DOHH2 (cell line): Measurements from ENCODE around the gene TLE3.

Experiments
- H3F3A ChIP-seq: fragments of 200-600 bp; sonication (generic), shearing (Covaris generic); 2 replicates; pipeline ENCODE4 v1.6.0; 2016; ENCODE audit warnings: antibody characterized with exemption, mild to moderate bottlenecking; ENCODE audit not compliant: control insufficient read depth, insufficient read depth
- H3K27ac ChIP-seq: fragments of 200-600 bp; sonication (generic); 2 replicates; pipeline ENCODE4 v1.5.1; 2014; ENCODE audit warnings: low read depth, mild to moderate bottlenecking, low read length, moderate library complexity
- H3K27me3 ChIP-seq: fragments of 200-600 bp; sonication (generic); 2 replicates; pipeline ENCODE4 v1.6.1; 2014; ENCODE audit warnings: mild to moderate bottlenecking, low read length, mixed read lengths; ENCODE audit not compliant: control insufficient read depth
- H3K36me3 ChIP-seq: fragments of 200-600 bp; sonication (generic); 2 replicates; pipeline ENCODE4 v1.6.1; 2014; ENCODE audit warnings: mild to moderate bottlenecking, low read length, moderate library complexity, mixed read lengths; ENCODE audit not compliant: control insufficient read depth
- H3K4me1 ChIP-seq: fragments of 200-600 bp; sonication (generic); 2 replicates; pipeline ENCODE4 v1.6.1; 2014; ENCODE audit warnings: mild to moderate bottlenecking, low read length, mixed read lengths; ENCODE audit not compliant: control insufficient read depth
- H3K4me2 ChIP-seq: fragments of 200-600 bp; sonication (generic); 2 replicates; pipeline ENCODE4 v1.6.0; 2014; ENCODE audit warnings: mild to moderate bottlenecking, low read length, moderate library complexity
- H3K4me3 ChIP-seq: fragments of 200-600 bp; sonication (generic); 2 replicates; pipeline ENCODE4 v1.5.1; 2014; ENCODE audit warnings: mild to moderate bottlenecking, low read length, mixed read lengths
- H3K79me2 ChIP-seq: fragments of 200-600 bp; sonication (generic); 2 replicates; pipeline ENCODE4 v1.6.1; 2014; ENCODE audit warnings: mild to moderate bottlenecking, low read length, mixed read lengths; ENCODE audit not compliant: control insufficient read depth
- H3K9me2 ChIP-seq: fragments of 200-600 bp; sonication (generic); replicated peaks from 2 replicates; pipeline ENCODE4 v1.6.1; 2014; ENCODE audit warnings: mild to moderate bottlenecking, low read length, mixed read lengths; ENCODE audit not compliant: control insufficient read depth
- H3K9me3 ChIP-seq: fragments of 200-600 bp; sonication (generic); 2 replicates; pipeline ENCODE4 v1.6.1; 2014; ENCODE audit warnings: antibody characterized with exemption, low read length, mixed read lengths; ENCODE audit not compliant: control insufficient read depth, insufficient read depth
- H4K20me1 ChIP-seq: fragments of 200-600 bp; sonication (generic); 2 replicates; pipeline ENCODE4 v1.6.0; 2014; ENCODE audit warnings: low read depth, mild to moderate bottlenecking, antibody characterized with exemption, low read length, moderate library complexity; ENCODE audit not compliant: control insufficient read depth, insufficient read depth
- EZH2phosphoT487 ChIP-seq: fragments of 200-600 bp; sonication (generic); IDR thresholded peaks from 2 replicates; pipeline ENCODE4 v1.6.1; 2017; ENCODE audit warnings: borderline replicate concordance, mild to moderate bottlenecking, antibody characterized with exemption, low read length, moderate library complexity, mixed read lengths
- TF ChIP-seq, protein P1 (sequence below): fragments of 200-600 bp; sonication (generic); IDR thresholded peaks from one replicate; pipeline ENCODE4 v1.5.1; 2014; ENCODE audit warnings: antibody characterized with exemption, mild to moderate bottlenecking, low read depth, low read length; ENCODE audit not compliant: poor library complexity, severe bottlenecking

Gene TLE3

DNA sequence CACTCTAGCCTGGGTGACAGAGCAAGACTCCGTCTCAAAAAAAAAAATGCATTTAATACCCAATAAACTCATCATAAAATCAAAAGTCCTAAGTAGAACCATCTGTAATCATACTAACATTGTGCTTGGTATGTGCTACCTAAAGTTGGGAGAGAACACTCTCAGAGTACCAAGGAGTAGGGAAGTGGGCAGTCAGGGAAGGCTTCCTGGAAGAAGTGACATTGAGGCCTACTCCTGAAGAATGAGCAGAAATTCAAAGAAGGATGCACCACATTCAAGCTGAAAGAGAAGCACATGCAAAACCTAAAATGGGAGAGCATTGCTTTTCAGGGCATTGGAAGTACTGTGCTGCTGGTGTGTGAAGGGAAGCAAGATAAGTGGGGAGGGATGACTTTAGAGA is 54.1 kb downstream of the TLE3 start:
- H3K4me3 ChIP-seq = no peak overlapping the region
- no peaks in the 10 kb centered on the region for H3K9me2 ChIP-seq
- no peaks in the 10 kb centered on the region for H3K9me3 ChIP-seq
- H3K36me3 ChIP-seq = no peaks in the 10 kb centered on the region
- no peaks in the 10 kb centered on the region for H3K79me2 ChIP-seq
- H3F3A ChIP-seq = peaks cover 4% of the 10 kb centered on the region; the same call in 1 of the 2 replicates
- no peaks in the 10 kb centered on the region for H3K27me3 ChIP-seq
- H3K4me1 ChIP-seq = peaks cover 19% of the 10 kb centered on the region
- H3K27ac ChIP-seq = no peak overlapping the region
- H4K20me1 ChIP-seq = no peaks in the 10 kb centered on the region
- H3K4me2 ChIP-seq = no peak overlapping the region
- TF ChIP-seq EZH2phosphoT487 = no peak
- TF ChIP-seq, protein P1, sequence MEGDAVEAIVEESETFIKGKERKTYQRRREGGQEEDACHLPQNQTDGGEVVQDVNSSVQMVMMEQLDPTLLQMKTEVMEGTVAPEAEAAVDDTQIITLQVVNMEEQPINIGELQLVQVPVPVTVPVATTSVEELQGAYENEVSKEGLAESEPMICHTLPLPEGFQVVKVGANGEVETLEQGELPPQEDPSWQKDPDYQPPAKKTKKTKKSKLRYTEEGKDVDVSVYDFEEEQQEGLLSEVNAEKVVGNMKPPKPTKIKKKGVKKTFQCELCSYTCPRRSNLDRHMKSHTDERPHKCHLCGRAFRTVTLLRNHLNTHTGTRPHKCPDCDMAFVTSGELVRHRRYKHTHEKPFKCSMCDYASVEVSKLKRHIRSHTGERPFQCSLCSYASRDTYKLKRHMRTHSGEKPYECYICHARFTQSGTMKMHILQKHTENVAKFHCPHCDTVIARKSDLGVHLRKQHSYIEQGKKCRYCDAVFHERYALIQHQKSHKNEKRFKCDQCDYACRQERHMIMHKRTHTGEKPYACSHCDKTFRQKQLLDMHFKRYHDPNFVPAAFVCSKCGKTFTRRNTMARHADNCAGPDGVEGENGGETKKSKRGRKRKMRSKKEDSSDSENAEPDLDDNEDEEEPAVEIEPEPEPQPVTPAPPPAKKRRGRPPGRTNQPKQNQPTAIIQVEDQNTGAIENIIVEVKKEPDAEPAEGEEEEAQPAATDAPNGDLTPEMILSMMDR = no peak

DNA sequence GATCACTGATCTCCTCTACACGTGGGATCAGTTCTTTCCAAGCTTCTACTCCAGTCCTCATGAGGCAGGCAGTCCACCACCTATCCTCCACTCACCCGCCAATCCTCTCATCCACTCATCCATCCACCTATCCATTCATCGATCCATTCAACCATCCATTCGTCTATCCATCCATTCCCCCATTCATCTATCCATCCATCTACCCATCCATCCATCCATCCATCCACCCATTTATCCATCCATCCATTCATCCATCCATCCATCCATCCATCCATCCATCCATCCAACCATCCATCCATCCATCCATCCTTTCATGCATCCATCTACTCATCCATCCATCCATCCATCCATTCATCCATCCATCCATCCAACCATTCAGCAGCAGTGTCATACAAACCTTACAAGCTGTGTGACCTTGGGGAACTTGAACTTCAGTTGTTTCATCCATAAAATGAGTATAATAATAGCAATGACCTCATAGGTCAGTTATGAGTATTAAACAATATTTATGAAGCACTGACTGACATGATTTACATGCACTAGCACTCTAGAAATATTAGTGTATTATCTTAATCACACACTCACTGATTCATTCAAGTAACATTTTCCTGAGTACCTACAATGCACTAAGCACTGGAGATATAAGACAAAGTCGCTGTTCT is 55.0 kb downstream of the TLE3 start:
- H3K79me2 ChIP-seq = no peaks in the 10 kb centered on the region
- peaks cover 5% of the 10 kb centered on the region for H3F3A ChIP-seq
- peaks cover 28% of the 10 kb centered on the region for H3K4me1 ChIP-seq
- no peaks in the 10 kb centered on the region for H3K36me3 ChIP-seq
- no peak for TF ChIP-seq EZH2phosphoT487
- TF ChIP-seq, protein P1 = no peak
- H3K4me3 ChIP-seq = no peak overlapping the region
- H3K9me2 ChIP-seq = no peaks in the 10 kb centered on the region
- H3K4me2 ChIP-seq = no peak overlapping the region
- H3K27me3 ChIP-seq = no peaks in the 10 kb centered on the region
- no peaks in the 10 kb centered on the region for H4K20me1 ChIP-seq
- no peak overlapping the region for H3K27ac ChIP-seq
- no peaks in the 10 kb centered on the region for H3K9me3 ChIP-seq

DNA sequence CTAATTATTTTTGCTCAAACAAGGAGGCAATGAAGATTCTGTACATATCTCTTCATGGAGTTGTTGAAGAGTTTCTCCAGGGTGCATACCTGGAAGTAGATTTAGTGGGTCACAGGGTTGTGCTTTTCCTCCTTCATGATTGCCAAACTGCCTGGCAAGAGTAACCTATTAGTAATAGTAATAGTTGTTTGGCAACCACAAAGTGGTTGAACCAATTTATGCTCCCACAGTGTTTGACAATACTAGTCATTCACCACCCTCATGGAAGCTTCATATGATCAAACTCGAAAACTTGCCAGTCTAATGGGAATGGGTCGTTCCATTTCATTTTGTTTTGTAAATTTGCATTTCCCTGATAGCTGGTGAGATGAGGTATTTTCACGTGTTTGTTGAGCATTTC is 57.8 kb downstream of the TLE3 start:
- Histone ChIP-seq H3K79me2 (no peaks in the 10 kb centered on the region), H3K9me3 (no peaks in the 10 kb centered on the region), H3K27me3 (no peaks in the 10 kb centered on the region), H3K4me3 (no peak overlapping the region), H3K27ac (no peak overlapping the region), H3K36me3 (no peaks in the 10 kb centered on the region), H3K9me2 (no peaks in the 10 kb centered on the region), H3K4me2 (0 out of 2 replicates have a peak overlapping the region, but pooled peaks have one; percentile 5), H4K20me1 (no peaks in the 10 kb centered on the region), H3F3A (peaks cover 18% of the 10 kb centered on the region), H3K4me1 (peaks cover 56% of the 10 kb centered on the region)
- TF ChIP-seq EZH2phosphoT487 = no peak
- TF ChIP-seq, protein P1 = no peak
